Esophagus muscularis mucosa (tissue), 4 donors: ENCODE data around the gene CALB2. TPM values are rescaled to one million over a fixed set of nuclear protein-coding genes. Genes with fewer than 3 reads are reported as not detected.

ENCODE experiments used
- DNase-seq: peaks from one replicate; pipeline ENCODE4 v3.0.0-alpha.2; 2017; ENCODE audit errors: extremely low spot score
- H3K27ac ChIP-seq, 4 donors: fragments of 200-600 bp; sonication (generic); replicated peaks in 1 of 4; 1 replicate in 3 of 4; 2 replicates in 1 of 4; pipeline ENCODE4 v1.5.1; 2016 to 2019; ENCODE audit warnings: mild to moderate bottlenecking in 1 of 4
- H3K27me3 ChIP-seq, 4 donors: fragments of 200-600 bp; sonication (generic); one replicate each; pipeline versions ENCODE4 v1.5.1 to v1.6.0; 2016 to 2019
- H3K36me3 ChIP-seq, 4 donors: fragments of 200-600 bp; sonication (generic); one replicate each; pipeline ENCODE4 v1.5.1; 2016 to 2019
- H3K4me1 ChIP-seq, 4 donors: fragments of 200-600 bp; sonication (generic); one replicate each; pipeline ENCODE4 v1.5.1; 2016 to 2019
- H3K4me3 ChIP-seq, 4 donors: fragments of 200-600 bp; sonication (generic); 1 replicate in 2 of 4; 2 replicates in 2 of 4; pipeline ENCODE4 v1.5.1; 2016 to 2019; ENCODE audit warnings: mild to moderate bottlenecking in 4 of 4, moderate library complexity in 1 of 4
- H3K9me3 ChIP-seq, 4 donors: fragments of 200-600 bp; sonication (generic); 1 replicate in 3 of 4; 2 replicates in 1 of 4; pipeline ENCODE4 v1.5.1; 2016 to 2019
- EP300 ChIP-seq: sonication (generic); formaldehyde crosslinking; IDR thresholded peaks from one replicate; pipeline ENCODE4 v1.6.1; 2017; ENCODE audit warnings: antibody characterized with exemption
- POLR2A ChIP-seq: fragments of 450-650 bp; IDR thresholded peaks from one replicate; pipeline ENCODE4 v1.6.1; 2017; ENCODE audit warnings: antibody characterized with exemption, moderate library complexity, mild to moderate bottlenecking, low read depth
- POLR2AphosphoS5 ChIP-seq, 2 donors: sonication (generic); formaldehyde crosslinking; IDR thresholded peaks; one replicate each; pipeline ENCODE4 v1.6.1; 2017; ENCODE audit warnings: antibody characterized with exemption in 2 of 2
- WGBS: methylation state at CpG from one replicate; pipeline ENCODE4 v1.1.5; 2018; 5-methylcytosine and 5-hydroxymethylcytosine counted together
- intact Hi-C: fragments of 100-400 bp; cut with DNase I; formaldehyde crosslinking; loops from one replicate; pipeline ENCODE4 v1.15.1; 2023
- total RNA-seq, 4 donors: library from RNA; depleted of rRNA; stranded (reverse); fragments of >200 nt; gene quantifications; one replicate each; pipeline versions ENCODE4 v1.1.0 to v1.2.1, GENCODE V29; 2016
- TF ChIP-seq, protein P1 (sequence below), 3 experiments: fragments of 200-600 bp in 2 of 3; fragments of 450-650 bp in 1 of 3; sonication (generic) in 2 of 3; IDR thresholded peaks; one replicate each; pipeline ENCODE4 v1.5.1; 2017 to 2019; ENCODE audit warnings: antibody characterized with exemption in 3 of 3, mild to moderate bottlenecking in 2 of 3, moderate library complexity in 1 of 3

Gene CALB2
- total RNA-seq, 4 donors from 2014 or later = 0.71 to 3.6 (median 2.4) TPM

DNA sequence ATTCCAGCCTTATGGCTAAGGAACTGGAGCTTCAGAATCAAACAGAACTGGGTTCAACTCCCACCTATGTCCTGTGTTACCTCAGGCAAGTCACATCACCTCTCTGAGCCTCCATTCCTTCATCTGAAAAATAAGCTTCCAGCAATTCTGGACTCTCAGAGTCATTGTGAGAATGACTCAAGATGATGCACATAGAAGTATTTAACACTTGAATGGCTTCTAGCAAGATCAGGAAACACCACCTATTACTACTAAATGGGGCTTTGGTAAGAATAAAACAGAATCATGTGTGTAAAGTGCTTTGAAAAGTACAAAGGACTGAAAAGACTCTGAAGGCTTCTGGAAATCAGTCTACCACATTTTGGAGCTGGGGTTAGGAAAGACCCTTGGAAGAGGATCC is 30.8 kb upstream of the CALB2 start:
- TF ChIP-seq POLR2A (no peak), EP300 (no peak), POLR2AphosphoS5 (IDR thresholded peaks at IDR 0.05) (no peak)
- TF ChIP-seq, protein P1, sequence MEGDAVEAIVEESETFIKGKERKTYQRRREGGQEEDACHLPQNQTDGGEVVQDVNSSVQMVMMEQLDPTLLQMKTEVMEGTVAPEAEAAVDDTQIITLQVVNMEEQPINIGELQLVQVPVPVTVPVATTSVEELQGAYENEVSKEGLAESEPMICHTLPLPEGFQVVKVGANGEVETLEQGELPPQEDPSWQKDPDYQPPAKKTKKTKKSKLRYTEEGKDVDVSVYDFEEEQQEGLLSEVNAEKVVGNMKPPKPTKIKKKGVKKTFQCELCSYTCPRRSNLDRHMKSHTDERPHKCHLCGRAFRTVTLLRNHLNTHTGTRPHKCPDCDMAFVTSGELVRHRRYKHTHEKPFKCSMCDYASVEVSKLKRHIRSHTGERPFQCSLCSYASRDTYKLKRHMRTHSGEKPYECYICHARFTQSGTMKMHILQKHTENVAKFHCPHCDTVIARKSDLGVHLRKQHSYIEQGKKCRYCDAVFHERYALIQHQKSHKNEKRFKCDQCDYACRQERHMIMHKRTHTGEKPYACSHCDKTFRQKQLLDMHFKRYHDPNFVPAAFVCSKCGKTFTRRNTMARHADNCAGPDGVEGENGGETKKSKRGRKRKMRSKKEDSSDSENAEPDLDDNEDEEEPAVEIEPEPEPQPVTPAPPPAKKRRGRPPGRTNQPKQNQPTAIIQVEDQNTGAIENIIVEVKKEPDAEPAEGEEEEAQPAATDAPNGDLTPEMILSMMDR (IDR thresholded peaks at IDR 0.05) = no peak
- Histone ChIP-seq H3K4me1 (no peaks in the 10 kb centered on the region), H3K36me3 (no peaks in the 10 kb centered on the region), H3K27me3 (peaks cover 0 to 4% (median 0%) of the 10 kb centered on the region in 4 donors), H3K4me3 (no peak overlapping the region), H3K9me3 (peaks cover 0 to 12% (median 2%) of the 10 kb centered on the region in 4 donors), H3K27ac (no peak overlapping the region)
- DNase-seq = no peak
- intact Hi-C loops = no loop called here

DNA sequence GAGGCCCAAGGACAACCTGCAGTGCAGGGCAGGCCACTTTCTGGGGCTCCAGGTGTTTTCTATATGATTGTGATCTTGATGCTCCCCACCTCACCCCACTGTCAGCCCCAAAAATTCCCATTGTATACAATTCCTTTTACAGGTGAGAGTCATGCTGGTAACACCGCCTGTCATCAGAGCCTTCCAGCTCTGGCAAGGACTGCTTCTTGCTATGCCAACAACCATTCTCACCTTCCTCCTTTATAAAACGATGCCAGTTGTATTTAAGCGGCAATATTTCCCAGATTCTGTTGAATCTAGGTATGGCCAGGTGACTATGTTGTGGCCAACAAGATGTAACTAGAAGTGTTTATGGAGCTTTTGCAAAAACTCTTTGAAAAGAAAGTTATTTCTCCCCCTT is 30.4 kb upstream of the CALB2 start:
- DNase-seq = no peak
- H3K4me1 ChIP-seq = no peaks in the 10 kb centered on the region
- H3K27me3 ChIP-seq = peaks cover 0 to 4% (median 0%) of the 10 kb centered on the region in 4 donors
- peaks cover 0 to 12% (median 2%) of the 10 kb centered on the region in 4 donors for H3K9me3 ChIP-seq
- WGBS = 88% methylated on average over 3 of the region's 3 CpGs
- TF ChIP-seq POLR2AphosphoS5 (IDR thresholded peaks at IDR 0.05) = no peak
- TF ChIP-seq, protein P1 (IDR thresholded peaks at IDR 0.05) = no peak
- no peak for TF ChIP-seq POLR2A
- TF ChIP-seq EP300 = no peak
- H3K36me3 ChIP-seq = no peaks in the 10 kb centered on the region
- no peak overlapping the region for H3K4me3 ChIP-seq
- no peak overlapping the region for H3K27ac ChIP-seq
- intact Hi-C loops = no loop called here

DNA sequence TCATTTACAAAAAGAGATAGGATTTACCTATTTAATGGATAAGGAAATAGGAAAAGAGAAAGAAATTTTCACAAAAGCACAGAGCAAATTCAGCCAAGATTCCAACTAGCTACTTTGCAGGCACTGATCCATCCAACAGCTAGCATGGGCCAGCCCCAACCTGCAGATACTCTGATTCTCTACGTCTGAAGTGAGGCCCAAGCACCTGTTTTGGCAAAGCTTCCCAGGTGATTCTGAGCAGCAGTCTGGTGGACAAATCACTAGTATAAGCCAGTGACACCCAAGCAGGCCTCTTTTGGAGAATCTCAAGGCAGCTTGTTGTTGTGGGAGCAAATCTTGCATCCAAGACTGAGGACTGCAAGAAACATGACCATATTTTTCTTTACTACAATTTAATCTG is 20.9 kb upstream of the CALB2 start:
- no peaks in the 10 kb centered on the region for H3K9me3 ChIP-seq
- intact Hi-C loops = no loop called here
- WGBS = 29% methylated on average over 1 of the region's 1 CpG
- peaks cover 0 to 19% (median 0%) of the 10 kb centered on the region in 4 donors for H3K27me3 ChIP-seq
- DNase-seq = no peak
- TF ChIP-seq POLR2A (no peak), POLR2AphosphoS5 (IDR thresholded peaks at IDR 0.05) (no peak), EP300 (no peak)
- TF ChIP-seq, protein P1 (IDR thresholded peaks at IDR 0.05) = no peak
- no peak overlapping the region for H3K4me3 ChIP-seq
- H3K36me3 ChIP-seq = no peaks in the 10 kb centered on the region
- no peaks in the 10 kb centered on the region for H3K4me1 ChIP-seq
- no peak overlapping the region for H3K27ac ChIP-seq

DNA sequence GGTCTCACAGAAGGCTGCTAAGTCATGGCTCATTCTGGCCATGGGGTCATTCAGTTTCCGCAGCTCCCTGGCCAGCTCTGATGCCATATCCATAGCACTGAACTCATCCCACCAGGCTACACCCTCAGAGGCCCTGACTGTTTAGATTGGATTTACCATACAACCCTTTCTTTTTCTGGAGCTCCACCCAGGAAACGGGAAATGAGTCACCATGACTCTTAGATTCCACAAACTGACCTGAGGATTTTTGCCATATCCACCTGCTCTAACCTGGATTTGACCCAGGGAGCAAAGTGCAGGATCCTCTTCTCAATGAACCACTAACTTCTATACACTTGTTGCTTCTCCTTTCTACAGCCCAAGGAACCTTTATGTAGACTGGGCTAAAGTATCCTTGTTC is 20.3 kb upstream of the CALB2 start:
- intact Hi-C loops = no loop called here
- Histone ChIP-seq H3K27me3 (peaks cover 0 to 19% (median 0%) of the 10 kb centered on the region in 4 donors), H3K4me3 (no peak overlapping the region), H3K9me3 (no peaks in the 10 kb centered on the region), H3K36me3 (no peaks in the 10 kb centered on the region), H3K4me1 (no peaks in the 10 kb centered on the region), H3K27ac (no peak overlapping the region)
- WGBS = 75% methylated on average over 2 of the region's 2 CpGs
- TF ChIP-seq EP300 = no peak
- TF ChIP-seq, protein P1 (IDR thresholded peaks at IDR 0.05) = no peak
- TF ChIP-seq POLR2AphosphoS5 (IDR thresholded peaks at IDR 0.05) = no peak
- no peak for TF ChIP-seq POLR2A
- no peak for DNase-seq

DNA sequence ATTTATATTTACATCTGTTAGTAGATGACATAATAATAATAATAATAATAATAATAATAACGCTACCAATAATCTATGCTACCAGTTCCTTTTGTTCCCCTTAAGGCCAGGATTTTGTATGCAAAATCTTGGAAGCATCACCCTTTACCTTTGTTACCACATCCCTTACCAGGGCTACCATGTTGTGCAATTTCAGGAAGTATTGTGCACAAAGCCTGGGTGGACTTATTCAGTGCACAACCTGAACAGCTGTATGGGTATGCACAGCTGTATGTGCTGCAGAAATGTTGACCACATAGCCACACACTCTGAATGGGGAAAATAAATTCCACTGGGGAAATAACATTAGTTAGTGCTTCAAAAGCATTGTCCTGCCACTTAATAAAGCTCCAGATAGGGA is 19.9 kb upstream of the CALB2 start:
- H3K4me1 ChIP-seq = no peaks in the 10 kb centered on the region
- intact Hi-C loops = no loop called here
- 90% methylated on average over 1 of the region's 1 CpG for WGBS

More for the DNA sequence above, 19.9 kb upstream of the CALB2 start:
- no peak overlapping the region for H3K4me3 ChIP-seq
- no peak for TF ChIP-seq POLR2A
- TF ChIP-seq EP300 = no peak
- TF ChIP-seq POLR2AphosphoS5 (IDR thresholded peaks at IDR 0.05) = no peak
- TF ChIP-seq, protein P1 (IDR thresholded peaks at IDR 0.05) = no peak
- no peaks in the 10 kb centered on the region for H3K9me3 ChIP-seq
- H3K27ac ChIP-seq = no peak overlapping the region
- no peaks in the 10 kb centered on the region for H3K36me3 ChIP-seq
- DNase-seq = no peak
- peaks cover 0 to 19% (median 0%) of the 10 kb centered on the region in 4 donors for H3K27me3 ChIP-seq
